MCF 10A (cell line): ENCODE data around the gene PPP6R2. TPM values are rescaled to one million over a fixed set of nuclear protein-coding genes. Genes with fewer than 3 reads are reported as not detected.

Experiments used
- BruUV-seq: library from RNA; stranded (reverse); fragments of 400-500 nt; replicated peaks from 2 replicates; lab custom pipeline; 2021; lab: Mats Ljungman, UMichigan
- CTCF ChIA-PET: fragments of 300-600 bp; sonication (Branson Sonifier 250); formaldehyde crosslinking; extraction: SDS; loops from one replicate; lab custom pipeline; 2021; ENCODE audit warnings: antibody characterized with exemption, inconsistent platforms; lab: Yijun Ruan, JAX
- POLR2A ChIA-PET: fragments of 300-600, 350-650 bp; sonication (Branson Sonifier 250); formaldehyde crosslinking; extraction: SDS; loops from one replicate; lab custom pipeline; 2020; ENCODE audit warnings: antibody characterized with exemption, inconsistent platforms; lab: Yijun Ruan, JAX
- DNase-seq: peaks from one replicate; pipeline ENCODE4 v3.0.0-alpha.2; 2018; ENCODE audit not compliant: unreplicated experiment
- H3K27ac Mint-ChIP-seq: one replicate; pipeline ENCODE4 v1.8.0; 2022; ENCODE audit warnings: mild to moderate bottlenecking, low read depth, mixed read lengths; ENCODE audit not compliant: unreplicated experiment
- H3K27me3 Mint-ChIP-seq: one replicate; pipeline ENCODE4 v1.8.0; 2022; ENCODE audit warnings: mixed read lengths; ENCODE audit not compliant: insufficient read depth, unreplicated experiment
- H3K36me3 Mint-ChIP-seq: one replicate; pipeline ENCODE4 v1.8.0; 2022; ENCODE audit warnings: mild to moderate bottlenecking, moderate library complexity, mixed read lengths; ENCODE audit not compliant: insufficient read depth, unreplicated experiment
- H3K4me1 Mint-ChIP-seq: one replicate; pipeline ENCODE4 v1.8.0; 2022; ENCODE audit warnings: mixed read lengths; ENCODE audit not compliant: insufficient read depth, unreplicated experiment
- H3K4me3 Mint-ChIP-seq: one replicate; pipeline ENCODE4 v1.8.0; 2022; ENCODE audit warnings: mild to moderate bottlenecking, moderate library complexity, mixed read lengths; ENCODE audit not compliant: unreplicated experiment
- H3K9me3 Mint-ChIP-seq: one replicate; pipeline ENCODE4 v1.8.0; 2022; ENCODE audit warnings: mixed read lengths; ENCODE audit not compliant: unreplicated experiment
- CTCF ChIP-seq: fragments of 200-600 bp; IDR thresholded peaks from one replicate; pipeline ENCODE4 v1.8.0; 2022; ENCODE audit warnings: antibody characterized with exemption, mild to moderate bottlenecking; ENCODE audit not compliant: unreplicated experiment
- intact Hi-C: fragments of 100-400 bp; cut with micrococcal nuclease; formaldehyde crosslinking; loops from 2 replicates; pipeline ENCODE4 v1.14.1; 2022
- total RNA-seq: library from RNA; stranded (reverse); gene quantifications from 2 replicates; pipeline ENCODE4 v1.2.3, GENCODE V29; 2022

Gene PPP6R2
- total RNA-seq, 1 experiment from 2014 or later = 30.1 TPM

GRCh38 chr22:50471197-50471847, 128.2 kb downstream of the PPP6R2 start:
- no peak overlapping the region for H3K27ac Mint-ChIP-seq
- peaks cover 24% of the 10 kb centered on the region for H3K4me1 Mint-ChIP-seq
- H3K9me3 Mint-ChIP-seq = no peaks in the 10 kb centered on the region

GRCh38 chr22:50471962-50472361, 128.8 kb downstream of the PPP6R2 start:
- BruUV-seq = no TSS peak
- CTCF ChIA-PET = interaction anchor here (0.7 to 1.6 kb wide), 3 partner anchors 17 to 149 kb away, joined by 4 to 5 read pairs (median 4); no protein-coding TSS in a partner anchor
- no peak overlapping the region for H3K4me3 Mint-ChIP-seq
- POLR2A ChIA-PET = no interaction called here
- TF ChIP-seq CTCF = no peak
- no peak overlapping the region for H3K27ac Mint-ChIP-seq
- H3K4me1 Mint-ChIP-seq = peaks cover 30% of the 10 kb centered on the region
- H3K9me3 Mint-ChIP-seq = no peaks in the 10 kb centered on the region
- H3K36me3 Mint-ChIP-seq = peaks cover 28% of the 10 kb centered on the region
- no peaks in the 10 kb centered on the region for H3K27me3 Mint-ChIP-seq
- no peak for DNase-seq
- intact Hi-C loops = no loop called here

More at GRCh38 chr22:50471197-50471847, 128.2 kb downstream of the PPP6R2 start:
- no peak for DNase-seq
- ChIA-PET CTCF (interaction anchor here (1.0 to 1.6 kb wide), 2 partner anchors 27 to 150 kb away, joined by 3 to 5 read pairs; no protein-coding TSS in a partner anchor), POLR2A (interaction anchor here (1.9 kb wide), 1 partner anchor 36 kb away, joined by 4 read pairs; the partner anchor contains the start of genes LMF2 and NCAPH2)
- Mint-ChIP-seq H3K27me3 (no peaks in the 10 kb centered on the region), H3K4me3 (peak overlapping the region; percentile 14), H3K36me3 (peaks cover 32% of the 10 kb centered on the region)
- no TSS peak for BruUV-seq
- TF ChIP-seq CTCF = no peak
- intact Hi-C loops = no loop called here

GRCh38 chr22:50473088-50473487, 130.0 kb downstream of the PPP6R2 start:
- H3K9me3 Mint-ChIP-seq = no peaks in the 10 kb centered on the region
- DNase-seq = peak; percentile 37
- peak overlapping the region; percentile 78 for H3K27ac Mint-ChIP-seq
- H3K4me3 Mint-ChIP-seq = peak overlapping the region; percentile 90
- BruUV-seq = no TSS peak
- peaks cover 36% of the 10 kb centered on the region for H3K4me1 Mint-ChIP-seq
- no peaks in the 10 kb centered on the region for H3K27me3 Mint-ChIP-seq
- TF ChIP-seq CTCF = no peak
- intact Hi-C loops = no loop called here
- CTCF ChIA-PET = interaction anchor here (0.5 to 1.6 kb wide), 8 partner anchors 15 to 218 kb away, joined by 3 to 5 read pairs (median 4); no protein-coding TSS in a partner anchor
- POLR2A ChIA-PET = interaction anchor here (0.5 to 1.7 kb wide), 3 partner anchors 20 to 68 kb away, joined by 3 to 8 read pairs (median 4); no protein-coding TSS in a partner anchor
- H3K36me3 Mint-ChIP-seq = peaks cover 25% of the 10 kb centered on the region
